Vagina (tissue), 2 donors: ENCODE data around the gene CPNE6.
"Not testable (repeated sequence)": the region's sequence is repeated elsewhere in the genome, so short reads cannot be mapped to it uniquely, and the experiment has no call there.

Experiments used
- POLR2A ChIP-seq, 2 donors: fragments of 450-650 bp; IDR thresholded peaks; one replicate each; pipeline ENCODE4 v1.6.1; 2017; ENCODE audit warnings: antibody characterized with exemption in 2 of 2, mild to moderate bottlenecking in 2 of 2, moderate library complexity in 2 of 2
- POLR2AphosphoS5 ChIP-seq, 2 donors: sonication (generic); formaldehyde crosslinking; IDR thresholded peaks; one replicate each; pipeline ENCODE4 v1.9.0; 2017; ENCODE audit warnings: antibody characterized with exemption in 2 of 2, mild to moderate bottlenecking in 2 of 2, low read depth in 1 of 2; ENCODE audit not compliant: insufficient read depth in 1 of 2
- TF ChIP-seq, protein P1 (sequence below), 3 experiments: fragments of 450-650 bp in 2 of 3; fragments of 200-600 bp in 1 of 3; sonication (generic) in 1 of 3; IDR thresholded peaks; one replicate each; pipeline ENCODE4 v1.5.1; 2017 to 2019; ENCODE audit warnings: antibody characterized with exemption in 3 of 3, mild to moderate bottlenecking in 2 of 3, moderate library complexity in 2 of 3

DNA sequence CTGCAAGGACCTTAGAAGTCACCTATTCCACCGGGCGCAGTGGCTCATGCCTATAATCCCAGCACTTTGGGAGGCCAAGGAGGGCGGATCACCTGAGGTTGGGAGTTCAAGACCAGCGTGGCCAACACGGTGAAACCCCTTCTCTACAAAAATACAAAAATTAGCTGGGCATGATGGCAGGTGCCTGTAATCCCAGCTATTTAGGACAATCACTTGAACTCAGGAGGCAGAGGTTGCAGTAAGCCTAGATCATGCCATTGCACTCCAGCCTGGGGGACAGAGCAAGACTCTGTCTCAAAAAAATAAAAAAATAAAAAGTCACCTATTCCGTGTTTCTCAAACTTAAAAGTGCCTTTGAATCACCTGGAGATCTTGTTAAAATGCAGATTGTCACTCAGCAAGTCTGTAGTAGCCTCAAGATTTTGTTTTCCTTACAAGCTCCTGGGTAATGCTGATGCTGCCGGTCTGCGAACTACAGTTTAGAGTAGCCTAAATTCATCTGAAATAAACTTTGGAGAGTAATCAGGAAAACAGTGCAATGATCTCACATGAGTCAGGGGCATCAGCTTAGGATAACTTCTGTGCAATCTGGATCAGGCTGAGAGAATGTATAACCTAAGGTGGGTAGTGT lies 34.4 kb downstream of the CPNE6 start:
- TF ChIP-seq POLR2A (IDR thresholded peaks at IDR 0.05); POLR2AphosphoS5 (IDR thresholded peaks at IDR 0.05; ENCODE audit: insufficient read depth in 1 of 2, low read depth in 1 of 2): not testable (repeated sequence)
- TF ChIP-seq, protein P1, sequence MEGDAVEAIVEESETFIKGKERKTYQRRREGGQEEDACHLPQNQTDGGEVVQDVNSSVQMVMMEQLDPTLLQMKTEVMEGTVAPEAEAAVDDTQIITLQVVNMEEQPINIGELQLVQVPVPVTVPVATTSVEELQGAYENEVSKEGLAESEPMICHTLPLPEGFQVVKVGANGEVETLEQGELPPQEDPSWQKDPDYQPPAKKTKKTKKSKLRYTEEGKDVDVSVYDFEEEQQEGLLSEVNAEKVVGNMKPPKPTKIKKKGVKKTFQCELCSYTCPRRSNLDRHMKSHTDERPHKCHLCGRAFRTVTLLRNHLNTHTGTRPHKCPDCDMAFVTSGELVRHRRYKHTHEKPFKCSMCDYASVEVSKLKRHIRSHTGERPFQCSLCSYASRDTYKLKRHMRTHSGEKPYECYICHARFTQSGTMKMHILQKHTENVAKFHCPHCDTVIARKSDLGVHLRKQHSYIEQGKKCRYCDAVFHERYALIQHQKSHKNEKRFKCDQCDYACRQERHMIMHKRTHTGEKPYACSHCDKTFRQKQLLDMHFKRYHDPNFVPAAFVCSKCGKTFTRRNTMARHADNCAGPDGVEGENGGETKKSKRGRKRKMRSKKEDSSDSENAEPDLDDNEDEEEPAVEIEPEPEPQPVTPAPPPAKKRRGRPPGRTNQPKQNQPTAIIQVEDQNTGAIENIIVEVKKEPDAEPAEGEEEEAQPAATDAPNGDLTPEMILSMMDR (IDR thresholded peaks at IDR 0.05), result not testable (repeated sequence)
